Midbrain (tissue), 1 donor: ENCODE data around the gene HMCES.
"Not testable (repeated sequence)": the region's sequence is repeated elsewhere in the genome, so short reads cannot be mapped to it uniquely, and the experiment has no call there.

ENCODE experiments used
- DNase-seq: peaks from one replicate; lab custom pipeline; 2025; lab: John Stamatoyannopoulos, UW

Gene HMCES

GRCh38 chr3:129321887-129322286 is 43.2 kb downstream of the HMCES start:
- DNase-seq = no peak

- no peak for DNase-seq
Measured at GRCh38 chr3:129323651-129324294, 45.1 kb downstream of the HMCES start.

GRCh38 chr3:129324855-129325254 is 46.2 kb downstream of the HMCES start:
- DNase-seq = no peak

- DNase-seq = no peak
Measured at GRCh38 chr3:129325383-129325782, 46.7 kb downstream of the HMCES start.

GRCh38 chr3:129326138-129326537 is 47.5 kb downstream of the HMCES start:
- no peak for DNase-seq

GRCh38 chr3:129326595-129326994 is 47.9 kb downstream of the HMCES start:
- no peak for DNase-seq

GRCh38 chr3:129327510-129327909 is 48.8 kb downstream of the HMCES start:
- no peak for DNase-seq

- DNase-seq = no peak
Measured at GRCh38 chr3:129329858-129330257, 51.2 kb downstream of the HMCES start.

GRCh38 chr3:129330409-129330808 is 51.7 kb downstream of the HMCES start:
- DNase-seq = no peak

- DNase-seq = no peak
Measured at GRCh38 chr3:129333891-129334290, 55.2 kb downstream of the HMCES start.

- no peak for DNase-seq
Measured at GRCh38 chr3:129336093-129336706, 57.5 kb downstream of the HMCES start.

- DNase-seq = not testable (repeated sequence)
Measured at GRCh38 chr3:129337719-129338118, 59.0 kb downstream of the HMCES start.

GRCh38 chr3:129339186-129339585 is 60.5 kb downstream of the HMCES start:
- DNase-seq = not testable (repeated sequence)

- DNase-seq = not testable (repeated sequence)
Measured at GRCh38 chr3:129339833-129340232, 61.2 kb downstream of the HMCES start.

GRCh38 chr3:129341331-129342141 is 62.9 kb downstream of the HMCES start:
- no peak for DNase-seq

GRCh38 chr3:129343643-129344360 is 65.1 kb downstream of the HMCES start:
- DNase-seq = peak; percentile 3

GRCh38 chr3:129344540-129345220 is 66.0 kb downstream of the HMCES start:
- DNase-seq = no peak

- DNase-seq = no peak
Measured at GRCh38 chr3:129345281-129345680, 66.6 kb downstream of the HMCES start.

GRCh38 chr3:129345971-129346370 is 67.3 kb downstream of the HMCES start:
- DNase-seq = no peak

GRCh38 chr3:129346695-129347457 is 68.2 kb downstream of the HMCES start:
- DNase-seq = no peak

GRCh38 chr3:129347458-129347845 is 68.8 kb downstream of the HMCES start:
- DNase-seq = no peak
